ENCODE data around the gene CFAP410.

The CFAP410 gene

DNA sequence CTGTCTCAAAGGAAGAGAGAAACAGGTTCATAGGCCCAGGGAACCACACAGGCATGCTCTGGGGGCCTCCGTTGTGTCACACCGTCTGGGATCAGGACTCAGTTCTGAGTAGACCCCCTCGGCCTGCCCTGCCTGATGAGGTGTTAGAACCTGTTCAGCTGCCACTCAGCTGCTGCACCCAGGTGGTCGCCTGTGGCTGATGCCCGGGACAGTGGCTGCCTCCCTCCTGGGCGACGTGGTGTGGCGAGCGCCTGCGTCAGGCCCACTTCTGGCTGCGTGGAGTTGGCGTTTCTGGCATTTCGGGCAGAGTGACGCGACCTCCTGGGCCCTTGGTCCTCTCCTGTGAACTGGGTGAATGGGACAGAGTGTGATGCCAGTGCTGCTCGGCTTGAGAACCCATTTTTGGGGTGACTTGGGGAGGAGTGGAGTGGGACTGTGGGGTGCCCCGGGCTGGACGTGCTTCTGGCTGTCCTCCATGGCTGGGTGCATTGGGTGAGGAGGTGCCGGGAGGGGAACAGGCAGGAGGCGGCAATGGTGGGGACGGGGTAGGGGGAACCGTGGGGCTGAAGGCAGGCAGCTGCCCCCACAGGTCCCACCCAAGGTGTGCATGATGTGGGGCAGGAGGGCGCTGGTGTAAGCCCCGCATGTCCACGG is 10.8 kb downstream of the CFAP410 start:
- Mint-ChIP-seq H3K9me3 (no peaks in the 10 kb centered on the region), H3K27me3 (ENCODE audit: low read depth) (peaks cover 3% of the 10 kb centered on the region), H3K27ac (no peak overlapping the region), H3K36me3 (ENCODE audit: low read depth) (peaks cover 4% of the 10 kb centered on the region), H3K4me3 (no peak overlapping the region), H3K4me1 (no peaks in the 10 kb centered on the region)
- TF ChIP-seq, protein P1, sequence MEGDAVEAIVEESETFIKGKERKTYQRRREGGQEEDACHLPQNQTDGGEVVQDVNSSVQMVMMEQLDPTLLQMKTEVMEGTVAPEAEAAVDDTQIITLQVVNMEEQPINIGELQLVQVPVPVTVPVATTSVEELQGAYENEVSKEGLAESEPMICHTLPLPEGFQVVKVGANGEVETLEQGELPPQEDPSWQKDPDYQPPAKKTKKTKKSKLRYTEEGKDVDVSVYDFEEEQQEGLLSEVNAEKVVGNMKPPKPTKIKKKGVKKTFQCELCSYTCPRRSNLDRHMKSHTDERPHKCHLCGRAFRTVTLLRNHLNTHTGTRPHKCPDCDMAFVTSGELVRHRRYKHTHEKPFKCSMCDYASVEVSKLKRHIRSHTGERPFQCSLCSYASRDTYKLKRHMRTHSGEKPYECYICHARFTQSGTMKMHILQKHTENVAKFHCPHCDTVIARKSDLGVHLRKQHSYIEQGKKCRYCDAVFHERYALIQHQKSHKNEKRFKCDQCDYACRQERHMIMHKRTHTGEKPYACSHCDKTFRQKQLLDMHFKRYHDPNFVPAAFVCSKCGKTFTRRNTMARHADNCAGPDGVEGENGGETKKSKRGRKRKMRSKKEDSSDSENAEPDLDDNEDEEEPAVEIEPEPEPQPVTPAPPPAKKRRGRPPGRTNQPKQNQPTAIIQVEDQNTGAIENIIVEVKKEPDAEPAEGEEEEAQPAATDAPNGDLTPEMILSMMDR (IDR thresholded peaks at IDR 0.05; ENCODE audit: unreplicated experiment in 3 of 3): no peak

DNA sequence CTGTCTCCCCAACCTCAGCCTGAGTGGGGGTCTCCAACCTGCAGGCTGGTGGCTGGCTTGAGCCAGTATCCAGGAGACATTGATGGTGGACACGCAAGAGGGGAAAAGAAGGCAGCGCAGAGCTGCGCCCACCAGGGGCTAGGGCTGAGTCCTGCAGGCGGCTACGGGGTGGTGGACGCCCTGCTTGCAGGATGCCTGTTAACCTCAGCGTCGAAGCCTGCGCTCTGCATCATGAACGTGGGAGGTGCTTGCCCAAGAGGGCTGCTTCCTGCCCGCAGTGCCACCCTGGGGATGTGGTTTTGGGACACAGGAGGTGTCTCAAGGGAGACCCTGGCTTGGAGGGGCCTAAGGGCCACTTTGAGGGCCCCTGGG is 11.6 kb downstream of the CFAP410 start:
- Mint-ChIP-seq H3K27ac (no peak overlapping the region), H3K4me1 (no peaks in the 10 kb centered on the region), H3K9me3 (no peaks in the 10 kb centered on the region), H3K4me3 (no peak overlapping the region), H3K27me3 (ENCODE audit: low read depth) (no peaks in the 10 kb centered on the region), H3K36me3 (ENCODE audit: low read depth) (peaks cover 4% of the 10 kb centered on the region)
- TF ChIP-seq, protein P1 (IDR thresholded peaks at IDR 0.05; ENCODE audit: unreplicated experiment in 3 of 3): no peak

DNA sequence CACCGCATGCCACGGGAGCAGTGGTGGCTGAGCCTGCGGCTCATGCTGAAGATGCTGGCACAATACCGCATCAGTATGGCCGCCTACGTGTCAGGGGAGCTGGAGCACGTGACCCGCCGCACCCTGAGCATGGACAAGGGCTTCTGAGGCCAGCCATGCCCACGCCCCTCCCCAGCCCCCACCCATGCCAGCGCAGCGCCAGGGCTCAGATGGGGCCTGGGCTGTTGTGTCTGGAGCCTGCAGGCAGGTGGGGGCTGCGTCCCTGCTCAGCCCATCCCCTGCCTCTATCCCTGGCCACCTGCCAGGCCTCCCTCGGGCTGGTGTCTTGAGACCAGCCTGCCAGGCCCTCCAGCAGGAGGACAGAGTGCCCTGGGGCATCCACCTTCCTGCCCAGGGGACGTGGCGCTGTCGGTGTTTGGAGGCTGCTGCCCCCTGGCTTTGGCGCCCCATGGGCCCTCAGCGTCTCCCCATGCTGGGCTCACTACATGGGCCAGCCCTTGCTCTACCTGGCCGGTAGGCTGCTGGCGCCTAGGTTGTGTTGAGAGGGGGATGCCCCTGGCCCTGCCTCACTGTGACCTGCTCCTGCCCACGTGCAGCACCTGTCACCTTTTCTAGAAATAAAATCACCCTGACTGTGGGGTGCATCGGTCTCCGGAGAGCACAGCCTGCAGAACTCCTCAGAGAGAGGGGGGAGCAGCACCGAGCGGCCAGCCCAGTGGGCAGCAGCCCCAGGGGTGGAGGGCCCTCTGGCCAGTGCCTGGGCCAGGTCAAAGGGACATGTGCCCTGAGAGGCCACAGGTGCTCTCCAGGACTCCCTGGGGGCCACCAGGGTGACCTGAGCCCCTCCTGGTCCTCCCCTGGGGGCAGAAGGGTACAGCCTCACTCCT is 12.2 kb downstream of the CFAP410 start:
- Mint-ChIP-seq H3K27me3 (ENCODE audit: low read depth) (no peaks in the 10 kb centered on the region), H3K4me1 (no peaks in the 10 kb centered on the region)
- TF ChIP-seq, protein P1 (IDR thresholded peaks at IDR 0.05; ENCODE audit: unreplicated experiment in 3 of 3): no peak

DNA sequence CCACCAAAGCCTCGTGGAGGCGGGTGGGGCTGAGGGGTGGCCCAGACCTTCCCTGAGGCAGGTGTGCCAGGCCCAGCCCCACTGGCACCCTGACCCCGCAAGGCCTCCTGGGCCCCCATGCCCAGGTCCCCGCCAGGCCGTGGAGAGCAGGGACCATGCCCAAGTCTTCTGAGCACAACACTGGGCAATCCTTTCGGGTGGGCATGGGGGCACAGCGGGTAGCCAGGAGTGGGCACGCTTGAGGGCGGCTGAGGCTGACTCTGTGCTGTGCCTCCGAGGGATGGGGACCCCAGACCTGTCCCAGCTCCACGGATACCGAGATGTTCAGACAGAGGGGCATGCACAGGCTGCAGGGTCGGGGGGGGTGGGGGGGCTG is 12.9 kb downstream of the CFAP410 start:
- Mint-ChIP-seq H3K9me3 (no peaks in the 10 kb centered on the region), H3K27me3 (ENCODE audit: low read depth) (no peaks in the 10 kb centered on the region), H3K36me3 (ENCODE audit: low read depth) (no peaks in the 10 kb centered on the region), H3K4me3 (no peak overlapping the region), H3K27ac (no peak overlapping the region), H3K4me1 (no peaks in the 10 kb centered on the region)
- TF ChIP-seq, protein P1 (IDR thresholded peaks at IDR 0.05; ENCODE audit: unreplicated experiment in 3 of 3): no peak

More for the DNA sequence above, 12.2 kb downstream of the CFAP410 start:
- no peak overlapping the region for H3K4me3 Mint-ChIP-seq
- peaks cover 2% of the 10 kb centered on the region for H3K36me3 Mint-ChIP-seq (ENCODE audit: low read depth)
- H3K27ac Mint-ChIP-seq: no peak overlapping the region
- H3K9me3 Mint-ChIP-seq: no peaks in the 10 kb centered on the region

GRCh38 chr21:44325386-44326271 is 13.6 kb downstream of the CFAP410 start:
- H3K4me3 Mint-ChIP-seq: no peak overlapping the region
- no peak overlapping the region for H3K27ac Mint-ChIP-seq
- H3K4me1 Mint-ChIP-seq: no peaks in the 10 kb centered on the region
- H3K27me3 Mint-ChIP-seq (ENCODE audit: low read depth): no peaks in the 10 kb centered on the region
- TF ChIP-seq, protein P1 (IDR thresholded peaks at IDR 0.05; ENCODE audit: unreplicated experiment in 3 of 3): no peak
- no peaks in the 10 kb centered on the region for H3K36me3 Mint-ChIP-seq (ENCODE audit: low read depth)
- no peaks in the 10 kb centered on the region for H3K9me3 Mint-ChIP-seq
